ENCODE data around the gene CPNE4.

CPNE4 gene

GRCh38 chr3:131568460-131568859 is 466.4 kb downstream of the CPNE4 start:
- no peak for DNase-seq

DNA sequence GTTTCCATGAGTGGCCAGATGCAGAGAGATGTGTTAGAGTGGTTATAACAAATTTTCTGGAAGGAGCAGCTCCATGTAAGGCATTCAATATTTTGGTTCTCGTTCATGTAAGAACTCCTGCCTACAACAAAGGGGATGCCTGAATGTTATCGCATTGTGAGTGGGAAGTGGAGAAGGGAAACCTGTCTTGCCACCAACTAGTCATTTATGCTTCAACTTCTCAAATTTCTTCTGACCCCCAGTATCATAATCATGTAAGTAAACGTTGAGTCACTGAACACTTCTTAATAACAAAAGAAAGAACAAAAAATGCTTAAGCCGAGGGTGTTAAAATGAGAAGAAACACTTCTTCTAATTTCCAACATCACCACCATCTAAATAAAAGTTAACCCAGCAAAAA is 470.0 kb downstream of the CPNE4 start:
- no peak for DNase-seq

DNA sequence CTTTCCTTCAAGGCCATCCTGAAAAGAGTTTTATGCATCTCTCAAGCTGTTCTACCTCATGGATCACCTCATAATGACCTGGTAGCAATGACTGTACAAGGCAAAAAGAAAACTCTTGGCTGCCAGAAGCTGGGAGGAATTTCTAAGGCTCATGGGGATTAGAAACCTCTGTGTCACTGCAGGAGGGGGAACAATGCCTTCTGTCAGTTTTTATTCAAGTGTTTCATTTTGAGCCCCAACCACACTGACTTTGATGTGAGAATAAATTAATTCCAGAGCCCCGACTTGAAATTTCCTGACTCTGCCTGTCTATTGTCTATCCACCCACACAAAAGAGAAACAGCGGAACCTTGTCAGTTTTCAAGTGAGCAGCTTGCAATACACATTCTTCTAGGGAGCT is 473.3 kb downstream of the CPNE4 start:
- no peak for DNase-seq

- DNase-seq, result no peak
Measured at GRCh38 chr3:131560795-131561194, 474.0 kb downstream of the CPNE4 start.

DNA sequence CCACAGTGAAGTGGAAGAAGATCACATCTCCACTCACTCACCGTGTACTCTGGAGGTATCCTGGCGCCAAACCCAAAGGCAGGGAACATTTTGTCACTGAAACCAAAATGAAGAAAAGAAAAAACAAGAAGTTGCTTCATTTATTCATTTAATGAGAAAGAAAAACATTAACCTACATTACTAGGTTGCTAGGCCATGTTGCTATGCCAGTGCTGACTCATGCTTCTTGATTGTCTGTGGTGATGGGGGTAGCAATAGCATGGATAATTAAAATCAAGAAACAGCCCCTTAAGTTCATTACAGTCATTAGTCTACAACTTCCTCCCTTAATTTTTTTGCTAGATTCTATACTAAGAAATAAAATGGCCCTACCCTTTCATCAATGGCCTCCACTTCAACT is 479.4 kb downstream of the CPNE4 start:
- DNase-seq, result no peak

GRCh38 chr3:131553495-131554247 is 481.1 kb downstream of the CPNE4 start:
- no peak for DNase-seq

- no peak for DNase-seq
Measured at GRCh38 chr3:131551761-131552160, 483.1 kb downstream of the CPNE4 start.

GRCh38 chr3:131550562-131551465 is 484.0 kb downstream of the CPNE4 start:
- no peak for DNase-seq

DNA sequence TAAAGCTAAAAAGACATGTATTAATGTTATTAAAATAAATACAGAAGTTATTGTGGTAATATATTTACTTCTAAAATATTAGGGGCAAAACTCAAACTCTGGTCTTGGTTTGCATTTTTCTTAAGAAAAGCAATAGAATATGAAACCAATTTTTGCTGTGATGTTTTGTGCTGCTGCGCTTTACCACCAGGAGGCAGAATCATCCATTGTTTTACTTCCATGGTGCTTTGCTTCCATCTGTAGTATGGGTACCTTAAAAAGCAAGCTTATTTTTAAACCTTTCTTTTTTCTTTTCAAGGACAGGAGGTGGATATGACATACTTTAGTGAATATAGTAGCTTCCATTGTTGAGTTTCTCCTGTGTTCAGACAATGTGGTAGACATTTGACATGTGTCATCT is 485.5 kb downstream of the CPNE4 start:
- DNase-seq, result no peak

DNA sequence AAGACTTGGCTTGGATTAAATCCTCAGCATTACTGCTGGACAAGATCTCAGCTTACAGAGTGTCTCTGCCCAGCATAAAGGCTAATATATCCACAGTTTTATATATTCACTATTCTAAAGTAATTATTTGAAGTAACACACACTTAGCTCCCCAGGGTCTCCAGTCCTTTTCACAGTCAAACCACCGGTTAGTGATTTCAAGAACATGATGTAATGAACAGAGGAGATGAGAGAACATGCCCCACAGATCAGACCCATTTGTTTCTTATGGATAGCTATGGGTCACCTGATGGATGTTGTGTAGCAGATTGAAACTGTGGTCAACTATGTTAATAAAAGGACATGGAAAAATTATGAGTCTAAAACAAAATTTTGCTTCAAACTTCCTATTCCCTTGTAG is 487.2 kb downstream of the CPNE4 start:
- no peak for DNase-seq

- no peak for DNase-seq
Measured at GRCh38 chr3:131546441-131546840, 488.4 kb downstream of the CPNE4 start.

GRCh38 chr3:131544557-131544956 is 490.3 kb downstream of the CPNE4 start:
- no peak for DNase-seq

DNA sequence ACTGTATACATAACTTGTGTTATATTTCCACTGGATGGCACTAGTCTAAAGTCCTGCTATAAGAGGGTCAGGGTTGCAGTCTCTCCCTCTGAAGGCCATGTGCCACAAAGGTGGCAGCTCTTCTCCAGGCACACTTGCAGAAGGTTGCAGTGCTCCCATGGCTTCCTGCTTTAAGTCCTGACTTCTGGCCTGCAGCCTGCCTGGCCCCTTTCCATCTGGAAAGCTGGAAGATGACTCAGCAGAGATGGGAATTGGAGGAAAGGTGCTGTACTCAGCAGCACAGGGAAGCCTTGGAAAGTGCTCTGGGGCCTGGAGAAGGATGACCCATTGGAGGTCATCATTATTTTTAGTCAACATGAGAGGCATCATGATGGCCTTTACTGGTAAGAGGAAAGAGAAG is 491.1 kb downstream of the CPNE4 start:
- no peak for DNase-seq

- no peak for DNase-seq
Measured at GRCh38 chr3:131541288-131541687, 493.5 kb downstream of the CPNE4 start.

GRCh38 chr3:131540821-131541220 is 494.0 kb downstream of the CPNE4 start:
- no peak for DNase-seq

DNA sequence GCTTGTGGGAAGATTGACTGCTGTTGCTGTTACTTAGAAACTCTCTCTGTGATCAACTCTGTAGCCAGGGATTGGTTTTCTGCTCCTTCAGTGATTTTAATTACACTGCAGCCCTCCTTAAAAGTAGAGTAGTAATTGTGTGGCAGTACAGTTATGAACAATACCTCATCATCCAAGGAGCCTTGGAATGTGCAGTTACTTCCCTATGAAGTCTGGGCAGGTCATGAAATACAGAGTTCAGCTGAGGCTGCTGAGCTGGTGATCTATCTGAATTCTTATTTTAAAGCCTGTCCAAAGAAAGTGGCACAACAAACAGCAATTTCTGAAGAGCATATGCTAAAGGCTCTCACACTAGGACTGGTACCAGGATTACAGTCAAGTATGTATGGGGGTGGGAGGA is 494.7 kb downstream of the CPNE4 start:
- DNase-seq, result no peak

DNA sequence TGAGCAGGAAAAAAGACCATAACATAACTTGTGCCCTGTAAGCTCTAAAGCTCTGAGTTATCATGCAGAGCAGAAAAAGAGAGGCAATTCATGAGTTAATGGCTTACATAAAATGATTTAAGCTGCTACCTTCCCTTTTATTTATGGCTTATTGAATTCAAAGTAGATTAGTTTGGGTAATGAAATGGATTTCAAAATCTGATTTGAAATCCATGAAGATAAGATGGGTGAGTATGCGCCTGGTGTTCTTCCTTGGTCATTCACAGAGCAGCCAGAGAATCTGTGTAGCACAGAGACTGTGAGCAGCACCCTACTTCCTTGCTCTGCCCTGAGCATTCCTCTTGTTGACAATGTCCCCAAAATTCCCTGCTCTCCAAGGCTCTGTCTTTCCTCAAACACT is 495.8 kb downstream of the CPNE4 start:
- no peak for DNase-seq

DNA sequence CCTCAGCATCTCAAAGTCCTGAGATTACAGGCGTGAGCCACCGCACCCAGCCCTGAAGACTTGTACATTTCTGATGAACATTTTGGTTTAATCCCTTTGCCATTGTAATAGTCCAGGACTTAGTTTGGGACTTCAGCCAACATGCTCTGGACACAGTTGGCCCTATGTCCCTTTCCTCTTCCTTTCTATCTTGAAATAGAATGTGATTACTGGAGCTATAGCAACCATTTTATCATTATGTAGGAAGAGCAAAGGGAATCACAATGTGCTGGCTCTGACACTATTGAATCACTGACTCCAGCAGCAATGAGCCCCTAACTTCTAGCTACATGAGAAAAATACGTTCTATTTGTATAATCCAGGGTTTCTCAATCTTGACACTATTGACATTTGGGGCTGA is 497.3 kb downstream of the CPNE4 start:
- no peak for DNase-seq

- no peak for DNase-seq
Measured at GRCh38 chr3:131535596-131535995, 499.2 kb downstream of the CPNE4 start.

- DNase-seq, result no peak
Measured at GRCh38 chr3:131535131-131535530, 499.7 kb downstream of the CPNE4 start.

DNA sequence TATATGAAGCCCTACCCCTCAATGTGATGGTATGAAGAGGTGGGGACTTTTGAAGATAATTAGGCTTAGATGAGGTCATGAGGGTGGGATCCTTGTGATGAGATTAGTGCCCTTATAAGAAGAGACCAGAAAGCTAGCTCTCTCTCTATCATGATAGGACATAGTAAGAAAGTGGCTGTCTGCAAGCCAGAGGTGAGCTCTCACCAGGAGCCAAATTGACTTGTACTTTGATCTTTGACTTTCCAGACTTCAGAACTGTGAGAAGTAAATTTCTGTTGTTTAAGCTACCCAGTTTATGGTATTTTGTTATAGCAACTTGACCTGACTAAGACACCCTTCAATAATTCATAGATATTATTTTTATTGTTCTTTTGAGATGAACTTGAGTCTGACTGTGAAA is 502.2 kb downstream of the CPNE4 start:
- no peak for DNase-seq

GRCh38 chr3:131530843-131531242 is 504.0 kb downstream of the CPNE4 start:
- no peak for DNase-seq

GRCh38 chr3:131530388-131530787 is 504.4 kb downstream of the CPNE4 start:
- DNase-seq, result no peak

DNA sequence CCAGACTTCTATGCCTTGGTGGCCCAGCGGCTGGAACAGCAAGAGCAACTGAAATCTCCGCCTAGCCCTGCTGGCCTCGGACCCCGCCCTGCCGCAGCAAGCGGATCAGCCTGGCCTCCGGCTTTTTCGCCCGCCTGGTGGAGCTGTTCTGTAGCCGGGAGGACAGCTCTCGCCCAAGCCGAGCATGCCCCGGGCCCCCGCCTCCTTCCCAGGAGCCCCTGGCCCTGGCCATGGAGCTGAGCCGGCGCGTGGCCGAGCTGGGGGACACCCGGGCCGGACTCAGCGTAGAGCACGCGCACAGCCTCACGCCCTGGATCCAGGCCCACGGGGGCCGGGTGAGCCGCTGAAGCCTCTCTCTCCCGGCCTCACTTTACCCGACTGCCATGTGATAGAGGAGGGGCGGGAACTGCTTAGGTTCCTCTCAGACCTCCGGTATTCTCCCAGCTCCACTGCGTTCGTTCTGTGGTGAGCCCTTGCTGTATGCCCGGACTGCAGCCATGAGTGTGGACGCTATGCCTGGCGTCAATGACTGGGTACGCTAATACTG is 507.9 kb downstream of the CPNE4 start:
- DNase-seq, result no peak

Data from CD4-positive, alpha-beta T cell treated with Interleukin-17A for 4 hours (primary cell).